Psoas muscle (tissue), 8 donors: ENCODE results near the gene ZFP57. TPM values are rescaled to one million over a fixed set of nuclear protein-coding genes. Genes with fewer than 3 reads are reported as not detected.

ENCODE experiments used
- ATAC-seq, 4 donors: fragments of 200-7000 bp; cut with Tn5 transposase; one replicate each; pipeline ENCODE4 v1.9.1; 2020; ENCODE audit warnings: moderate library complexity in 3 of 4, mild to moderate bottlenecking in 2 of 4
- DNase-seq, 2 donors: peaks; one replicate each; pipeline ENCODE4 v3.0.0-alpha.2; 2020
- H3K27ac ChIP-seq: fragments of 200-600 bp; one replicate; pipeline ENCODE4 v1.8.0; 2022
- H3K27me3 ChIP-seq, 3 donors: fragments of 200-600 bp in 1 of 3; one replicate each; pipeline versions ENCODE4 v1.6.1 to v1.8.0; 2013 to 2022; ENCODE audit warnings: low read length in 2 of 3, mild to moderate bottlenecking in 2 of 3, moderate library complexity in 1 of 3; ENCODE audit not compliant: insufficient read depth in 3 of 3
- H3K36me3 ChIP-seq, 2 donors: fragments of 200-600 bp in 1 of 2; one replicate each; pipeline versions ENCODE4 v1.6.1 to v1.8.0; 2013 to 2022; ENCODE audit warnings: low read depth in 1 of 2, mild to moderate bottlenecking in 1 of 2, moderate library complexity in 1 of 2; ENCODE audit not compliant: insufficient read depth in 1 of 2
- H3K4me1 ChIP-seq: fragments of 200-600 bp; one replicate; pipeline ENCODE4 v1.8.0; 2022
- H3K4me3 ChIP-seq: fragments of 200-600 bp; one replicate; pipeline ENCODE4 v1.8.0; 2022; ENCODE audit warnings: mild to moderate bottlenecking
- H3K9me3 ChIP-seq: fragments of 200-600 bp; one replicate; pipeline ENCODE4 v1.8.0; 2022
- WGBS, 3 donors: extraction: QIAGEN DNeasy Blood & Tissue Kit; methylation state at CpG; one replicate each; pipeline versions ENCODE4 v1.1.6 to v1.1.7; 2013; 5-methylcytosine and 5-hydroxymethylcytosine counted together
- intact Hi-C, 2 donors: fragments of 100-400 bp; cut with DNase I; formaldehyde crosslinking; loops; one replicate each; pipeline versions ENCODE4 v1.11.0 to v1.14.2; 2022
- polyA plus RNA-seq, 3 donors: library from polyadenylated mRNA; stranded (reverse); fragments of 200-250 nt; gene quantifications; one replicate each; pipeline ENCODE4 v1.2.3, GENCODE V29; 2013
- total RNA-seq, 4 donors: library from RNA; stranded (reverse); fragmentation: NEBNext Ultra II Directional in 2 of 4; extraction: Animal tissue kit (Norgen Biotek cat#: 25700) in 2 of 4; gene quantifications; one replicate each; pipeline versions ENCODE4 v1.2.1 to v1.2.4, GENCODE V29; 2021 to 2023
- TF ChIP-seq, protein P1 (sequence below): fragments of 200-600 bp; IDR thresholded peaks from one replicate; pipeline ENCODE4 v1.8.0; 2022; ENCODE audit warnings: antibody characterized with exemption
- donor health status: healthy with polysubstance abuse.
- donor health status: DM: no; HTN: no; CAD: no; lungs with moderate emphysema.
- donor health status: Bipolar disorder and iron deficiency.
- donor health status: healthy.
- donor health status: DM: yes; HTN: yes; CAD: no.
- donor health status: DM: no; HTN: no; CAD: no.
- donor health status: DM: no; HTN: no; CAD: no.
- donor health status: DM: yes; HTN: yes; CAD: no.

Gene ZFP57
- total and polyA plus RNA-seq, 7 donors, result 0.08 TPM; not detected in 6

DNA sequence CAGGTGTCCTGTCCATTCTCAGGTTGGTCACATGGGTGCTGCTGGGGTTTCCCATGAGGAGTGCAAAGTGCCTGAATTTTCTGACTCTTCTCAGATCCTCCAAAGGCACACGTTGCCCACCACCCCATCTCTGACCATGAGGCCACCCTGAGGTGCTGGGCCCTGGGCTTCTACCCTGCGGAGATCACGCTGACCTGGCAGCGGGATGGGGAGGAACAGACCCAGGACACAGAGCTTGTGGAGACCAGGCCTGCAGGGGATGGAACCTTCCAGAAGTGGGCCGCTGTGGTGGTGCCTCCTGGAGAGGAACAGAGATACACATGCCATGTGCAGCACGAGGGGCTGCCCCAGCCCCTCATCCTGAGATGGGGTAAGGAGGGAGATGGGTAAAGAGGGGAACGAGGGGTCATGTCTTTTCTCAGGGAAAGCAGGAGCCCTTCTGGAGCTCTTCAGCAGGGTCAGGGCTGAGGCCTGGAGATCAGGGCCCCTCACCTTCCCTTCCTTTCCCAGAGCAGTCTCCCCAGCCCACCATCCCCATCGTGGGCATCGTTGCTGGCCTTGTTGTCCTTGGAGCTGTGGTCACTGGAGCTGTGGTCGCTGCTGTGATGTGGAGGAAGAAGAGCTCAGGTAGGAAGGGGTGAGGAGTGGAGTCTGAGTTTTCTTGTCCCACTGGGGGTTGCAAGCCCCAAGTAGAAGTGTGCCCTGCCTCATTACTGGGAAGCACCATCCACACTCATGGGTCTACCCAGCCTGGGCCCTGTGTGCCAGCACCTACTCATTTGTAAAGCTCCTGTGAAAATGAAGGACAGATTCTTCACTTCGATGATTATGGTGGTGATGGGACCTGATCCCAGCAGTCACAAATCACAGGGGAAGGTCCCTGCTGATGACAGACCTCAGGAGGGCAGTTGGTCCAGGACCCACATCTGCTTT lies 44.3 kb upstream of the ZFP57 start:
- H3K4me3 ChIP-seq, result peak overlapping the region; percentile 82

GRCh38 chr6:29723666-29724588 lies 43.0 kb upstream of the ZFP57 start:
- ATAC-seq (peak; percentile 43 to 63 (median 46)), DNase-seq (peak; percentile 37 to 58)
- TF ChIP-seq, protein P1, sequence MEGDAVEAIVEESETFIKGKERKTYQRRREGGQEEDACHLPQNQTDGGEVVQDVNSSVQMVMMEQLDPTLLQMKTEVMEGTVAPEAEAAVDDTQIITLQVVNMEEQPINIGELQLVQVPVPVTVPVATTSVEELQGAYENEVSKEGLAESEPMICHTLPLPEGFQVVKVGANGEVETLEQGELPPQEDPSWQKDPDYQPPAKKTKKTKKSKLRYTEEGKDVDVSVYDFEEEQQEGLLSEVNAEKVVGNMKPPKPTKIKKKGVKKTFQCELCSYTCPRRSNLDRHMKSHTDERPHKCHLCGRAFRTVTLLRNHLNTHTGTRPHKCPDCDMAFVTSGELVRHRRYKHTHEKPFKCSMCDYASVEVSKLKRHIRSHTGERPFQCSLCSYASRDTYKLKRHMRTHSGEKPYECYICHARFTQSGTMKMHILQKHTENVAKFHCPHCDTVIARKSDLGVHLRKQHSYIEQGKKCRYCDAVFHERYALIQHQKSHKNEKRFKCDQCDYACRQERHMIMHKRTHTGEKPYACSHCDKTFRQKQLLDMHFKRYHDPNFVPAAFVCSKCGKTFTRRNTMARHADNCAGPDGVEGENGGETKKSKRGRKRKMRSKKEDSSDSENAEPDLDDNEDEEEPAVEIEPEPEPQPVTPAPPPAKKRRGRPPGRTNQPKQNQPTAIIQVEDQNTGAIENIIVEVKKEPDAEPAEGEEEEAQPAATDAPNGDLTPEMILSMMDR, result no peak
- H3K9me3 ChIP-seq, result no peaks in the 10 kb centered on the region
- WGBS, 3 donors, result 5 to 8% (median 5%) methylated on average over 69 to 76 of the region's 76 CpGs
- H3K4me3 ChIP-seq, result peak overlapping the region; percentile 82
- intact Hi-C loops, result no loop called here
- H3K27me3 ChIP-seq, result peaks cover 0 to 29% (median 9%) of the 10 kb centered on the region in 3 donors
- H3K4me1 ChIP-seq, result no peaks in the 10 kb centered on the region
- H3K27ac ChIP-seq, result peak overlapping the region; percentile 79
- H3K36me3 ChIP-seq, result peaks cover 0 to 3% of the 10 kb centered on the region in 2 donors

More for the DNA sequence above, 44.3 kb upstream of the ZFP57 start:
- WGBS, 3 donors, result 80 to 92% (median 86%) methylated on average over 11 of the region's 11 CpGs
- DNase-seq, result no peak
- Histone ChIP-seq H3K27me3 (peaks cover 0 to 29% (median 9%) of the 10 kb centered on the region in 3 donors), H3K36me3 (peaks cover 0 to 3% of the 10 kb centered on the region in 2 donors), H3K27ac (no peak overlapping the region), H3K9me3 (no peaks in the 10 kb centered on the region), H3K4me1 (no peaks in the 10 kb centered on the region)
- TF ChIP-seq, protein P1, result no peak
- intact Hi-C loops, result no loop called here
- ATAC-seq, result no peak

GRCh38 chr6:29723262-29723665 lies 42.3 kb upstream of the ZFP57 start, which contains the start of gene HLA-F:
TSS of gene HLA-F (plus strand) at chr6:29723434. CDS start at chr6:29723464, 30 bp downstream.
- Histone ChIP-seq H3K27ac (peak within 1 kb of the TSS; percentile 79), H3K4me3 (peak within 1 kb of the TSS; percentile 82), H3K9me3 (no peaks in the 10 kb centered on the region), H3K36me3 (peaks cover 0 to 3% of the 10 kb centered on the region in 2 donors), H3K27me3 (peaks cover 0 to 29% (median 9%) of the 10 kb centered on the region in 3 donors), H3K4me1 (no peaks in the 10 kb centered on the region)
- ATAC-seq (peak; percentile 90 to 99 (median 96)), DNase-seq (peak; percentile 79 to 84)
- intact Hi-C loops, result no loop called here
- TF ChIP-seq, protein P1, result no peak
- 0 to 1% (median 0%) methylated on average over 23 to 26 of the region's 26 CpGs for WGBS, 3 donors

DNA sequence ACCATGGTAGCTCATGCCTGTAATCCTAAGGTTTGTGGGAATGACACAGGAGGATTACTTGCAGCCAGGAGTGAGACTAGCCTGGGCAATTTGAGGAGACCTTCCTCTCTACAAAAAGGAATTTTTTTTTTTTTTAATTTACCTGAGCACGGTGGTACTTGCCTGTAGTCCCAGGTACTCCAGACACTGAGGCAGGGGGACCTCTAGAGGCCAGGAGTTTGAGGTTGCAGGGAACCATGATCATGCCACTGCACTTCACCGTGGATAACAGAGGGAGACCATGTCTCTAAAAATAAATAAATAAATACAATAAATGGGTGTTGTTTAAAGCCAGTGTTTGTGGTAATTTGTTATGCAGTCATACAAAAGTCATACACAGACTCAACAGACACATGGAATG lies 39.9 kb upstream of the ZFP57 start:
- TF ChIP-seq, protein P1, result no peak
- DNase-seq (no peak), ATAC-seq (no peak)
- no peaks in the 10 kb centered on the region for H3K4me1 ChIP-seq
- no peak overlapping the region for H3K4me3 ChIP-seq
- intact Hi-C loops, result no loop called here
- no peak overlapping the region for H3K27ac ChIP-seq
- peaks cover 0 to 29% (median 9%) of the 10 kb centered on the region in 3 donors for H3K27me3 ChIP-seq
- WGBS, 3 donors, result 26 to 48% (median 31%) methylated on average over 2 of the region's 2 CpGs
- no peaks in the 10 kb centered on the region for H3K9me3 ChIP-seq
- no peaks in the 10 kb centered on the region for H3K36me3 ChIP-seq
